ENCODE results near the gene ZBTB48. TPM values are rescaled to one million over a fixed set of nuclear protein-coding genes. Genes with fewer than 3 reads are reported as not detected.

The ZBTB48 gene
- total RNA-seq, 1 experiment from 2014 or later: 35.3 TPM

GRCh38 chr1:6621429-6622391 lies 41.9 kb downstream of the ZBTB48 start:
- TF ChIP-seq EZH2 (IDR thresholded peaks at IDR 0.05; ENCODE audit: borderline replicate concordance, low read depth, low read length, poor library complexity, severe bottlenecking) (no peak), CTCF (conservative IDR thresholded peaks at IDR 0.05; ENCODE audit: low read depth, low read length) (no peak)
- BruUV-seq (replicated peaks): TSS peak; percentile 10
- H3K4me3 ChIP-seq (ENCODE audit: low read depth, low read length, poor library complexity, severe bottlenecking): no peak overlapping the region
- H3K36me3 ChIP-seq (ENCODE audit: insufficient read depth, low read length, poor library complexity, severe bottlenecking): peaks cover 63% of the 10 kb centered on the region
- intact Hi-C loops (cut with micrococcal nuclease; ENCODE audit: unreplicated experiment): no loop called here
- POLR2A ChIA-PET (ENCODE audit: low non-redundant PET): interaction anchor here (0.7 kb wide), 1 partner anchor 21 kb away, joined by 3 read pairs; no protein-coding TSS in a partner anchor
- DNase-seq (ENCODE audit: low spot score): no peak
- H3K4me1 ChIP-seq (ENCODE audit: insufficient read depth, low read length, poor library complexity, severe bottlenecking): peaks cover 4% of the 10 kb centered on the region
- peak overlapping the region; percentile 37 for H3K27ac ChIP-seq (ENCODE audit: low read depth, low read length, poor library complexity, severe bottlenecking)
- no peaks in the 10 kb centered on the region for H3K9me3 ChIP-seq (ENCODE audit: low read depth, low read length, poor library complexity, severe bottlenecking)
- H3K27me3 ChIP-seq (replicated peaks; ENCODE audit: insufficient read depth, low read depth, low read length, poor library complexity): no peaks in the 10 kb centered on the region
- CTCF ChIA-PET: interaction anchor here (0.6 kb wide), 1 partner anchor 35 kb away, joined by 3 read pairs; no protein-coding TSS in a partner anchor

GRCh38 chr1:6622396-6623152 lies 42.8 kb downstream of the ZBTB48 start:
- Histone ChIP-seq H3K4me3 (ENCODE audit: low read depth, low read length, poor library complexity, severe bottlenecking) (no peak overlapping the region), H3K4me1 (ENCODE audit: insufficient read depth, low read length, poor library complexity, severe bottlenecking) (peaks cover 4% of the 10 kb centered on the region), H3K27ac (ENCODE audit: low read depth, low read length, poor library complexity, severe bottlenecking) (peak overlapping the region; percentile 37), H3K27me3 (replicated peaks; ENCODE audit: insufficient read depth, low read depth, low read length, poor library complexity) (no peaks in the 10 kb centered on the region), H3K36me3 (ENCODE audit: insufficient read depth, low read length, poor library complexity, severe bottlenecking) (peaks cover 55% of the 10 kb centered on the region), H3K9me3 (ENCODE audit: low read depth, low read length, poor library complexity, severe bottlenecking) (no peaks in the 10 kb centered on the region)
- CTCF ChIA-PET: no interaction called here
- DNase-seq (ENCODE audit: low spot score): no peak
- intact Hi-C loops (cut with micrococcal nuclease; ENCODE audit: unreplicated experiment): no loop called here
- BruUV-seq (replicated peaks): no TSS peak
- POLR2A ChIA-PET (ENCODE audit: low non-redundant PET): no interaction called here
- no peak for TF ChIP-seq EZH2 (IDR thresholded peaks at IDR 0.05; ENCODE audit: borderline replicate concordance, low read depth, low read length, poor library complexity, severe bottlenecking)

- H3K4me1 ChIP-seq (ENCODE audit: insufficient read depth, low read length, poor library complexity, severe bottlenecking): peaks cover 4% of the 10 kb centered on the region
- peaks cover 55% of the 10 kb centered on the region for H3K36me3 ChIP-seq (ENCODE audit: insufficient read depth, low read length, poor library complexity, severe bottlenecking)
- no peak for DNase-seq (ENCODE audit: low spot score)
- no peak overlapping the region for H3K4me3 ChIP-seq (ENCODE audit: low read depth, low read length, poor library complexity, severe bottlenecking)
- no peaks in the 10 kb centered on the region for H3K27me3 ChIP-seq (replicated peaks; ENCODE audit: insufficient read depth, low read depth, low read length, poor library complexity)
- H3K27ac ChIP-seq (ENCODE audit: low read depth, low read length, poor library complexity, severe bottlenecking): peak overlapping the region; percentile 13
- CTCF ChIA-PET: no interaction called here
- BruUV-seq (replicated peaks): no TSS peak
- TF ChIP-seq EZH2 (IDR thresholded peaks at IDR 0.05; ENCODE audit: borderline replicate concordance, low read depth, low read length, poor library complexity, severe bottlenecking): no peak
- no peak for TF ChIP-seq CTCF (conservative IDR thresholded peaks at IDR 0.05; ENCODE audit: low read depth, low read length)
- POLR2A ChIA-PET (ENCODE audit: low non-redundant PET): no interaction called here
- intact Hi-C loops (cut with micrococcal nuclease; ENCODE audit: unreplicated experiment): no loop called here
- H3K9me3 ChIP-seq (ENCODE audit: low read depth, low read length, poor library complexity, severe bottlenecking): no peaks in the 10 kb centered on the region
Observed at GRCh38 chr1:6623269-6623965, 43.6 kb downstream of the ZBTB48 start.

Measured in A673 (cell line).